Spleen (tissue), 11 donors: ENCODE data around the gene PDE4B. TPM values are rescaled to one million over a fixed set of nuclear protein-coding genes. Genes with fewer than 3 reads are reported as not detected.

Experiments
- DNase-seq: peaks from one replicate; pipeline ENCODE4 v3.0.0-alpha.2; 2020
- H3K27ac ChIP-seq, 8 donors: fragments of 200-600 bp; sonication (generic) in 7 of 8; 1 replicate in 4 of 8; 2 replicates in 4 of 8; pipeline versions ENCODE4 v1.5.0 to v1.8.0; 2016 to 2021; ENCODE audit warnings: inconsistent platforms in 4 of 8, mild to moderate bottlenecking in 4 of 8, moderate library complexity in 1 of 8
- H3K27me3 ChIP-seq, 7 donors: fragments of 200-600 bp; sonication (generic) in 6 of 7; replicated peaks in 1 of 7; 1 replicate in 4 of 7; 2 replicates in 3 of 7; pipeline versions ENCODE4 v1.5.0 to v1.8.0; 2016 to 2021; ENCODE audit warnings: inconsistent platforms in 3 of 7, mild to moderate bottlenecking in 1 of 7
- H3K36me3 ChIP-seq, 6 donors: fragments of 200-600 bp; sonication (generic) in 5 of 6; 1 replicate in 4 of 6; 2 replicates in 2 of 6; pipeline versions ENCODE4 v1.5.0 to v1.8.0; 2016 to 2021; ENCODE audit warnings: inconsistent platforms in 2 of 6
- H3K4me1 ChIP-seq, 6 donors: fragments of 200-600 bp; sonication (generic) in 5 of 6; 1 replicate in 3 of 6; 2 replicates in 3 of 6; pipeline versions ENCODE4 v1.5.0 to v1.8.0; 2016 to 2021; ENCODE audit warnings: inconsistent platforms in 3 of 6
- H3K4me3 ChIP-seq, 8 donors: fragments of 200-600 bp; sonication (generic) in 7 of 8; 1 replicate in 4 of 8; 2 replicates in 4 of 8; pipeline versions ENCODE4 v1.5.0 to v1.8.0; 2016 to 2021; ENCODE audit warnings: inconsistent platforms in 4 of 8, mild to moderate bottlenecking in 4 of 8, moderate library complexity in 2 of 8
- H3K9me3 ChIP-seq, 8 donors: fragments of 200-600 bp; sonication (generic) in 7 of 8; 1 replicate in 4 of 8; 2 replicates in 4 of 8; pipeline versions ENCODE4 v1.5.0 to v1.8.0; 2016 to 2021; ENCODE audit warnings: inconsistent platforms in 4 of 8
- CTCF ChIP-seq, 11 experiments: fragments of 200-600 bp in 7 of 11; fragments of 450-650 bp in 4 of 11; sonication (generic) in 4 of 11; IDR thresholded peaks in 8 of 11; conservative IDR thresholded peaks in 3 of 11; 1 replicate in 7 of 11; 2 replicates in 4 of 11; pipeline versions ENCODE4 v1.4.0 to v1.8.0; 2016 to 2021; ENCODE audit warnings: antibody characterized with exemption in 11 of 11, inconsistent platforms in 4 of 11, mild to moderate bottlenecking in 1 of 11
- POLR2A ChIP-seq, 3 donors: fragments of 450-650 bp; IDR thresholded peaks; one replicate each; pipeline ENCODE4 v1.5.1; 2017; ENCODE audit warnings: antibody characterized with exemption in 3 of 3, mild to moderate bottlenecking in 1 of 3
- POLR2AphosphoS5 ChIP-seq, 3 donors: sonication (generic); formaldehyde crosslinking; IDR thresholded peaks; one replicate each; pipeline ENCODE4 v1.5.1; 2017; ENCODE audit warnings: antibody characterized with exemption in 3 of 3
- WGBS, 5 donors: extraction: QIAGEN DNeasy Blood & Tissue Kit in 3 of 5; methylation state at CpG; one replicate each; pipeline versions ENCODE4 v1.1.5 to v1.1.7; 2013 to 2018; 5-methylcytosine and 5-hydroxymethylcytosine counted together
- intact Hi-C: fragments of 100-400 bp; cut with DNase I; formaldehyde crosslinking; loops from one replicate; pipeline ENCODE4 v1.15.0; 2023; ENCODE audit warnings: low total_unique reads
- polyA plus RNA-seq, 3 donors: library from polyadenylated mRNA; stranded (reverse); fragments of 200-250 nt; gene quantifications; one replicate each; pipeline ENCODE4 v1.2.1, GENCODE V29; 2013
- total RNA-seq, 7 donors: library from RNA; depleted of rRNA in 3 of 7; stranded (reverse); fragments of >200 nt in 3 of 7; fragmentation: NEBNext Ultra II Directional in 4 of 7; extraction: Animal tissue kit (Norgen Biotek cat#: 25700) in 4 of 7; gene quantifications; one replicate each; pipeline versions ENCODE4 v1.1.0 to v1.2.1, GENCODE V29; 2016 to 2021
- donor health status: healthy with polysubstance abuse.
- donor health status: DM: no; HTN: no; CAD: no; lungs with moderate emphysema.
- donor health status: DM: no; HTN: no; CAD: no.
- donor health status: Bipolar disorder and iron deficiency.
- donor health status: healthy.
- donor health status: DM: no; HTN: no; CAD: no.
- donor health status: DM: yes; HTN: yes; CAD: no.

Gene PDE4B
- total and polyA plus RNA-seq, 10 donors, result 12.6 to 88.2 (median 51.9) TPM

GRCh38 chr1:66337249-66337648 lies 544.6 kb downstream of the PDE4B start:
- DNase-seq, result peak; percentile 79
- no peaks in the 10 kb centered on the region for H3K9me3 ChIP-seq
- intact Hi-C loops, result no loop called here
- H3K4me3 ChIP-seq, result peak overlapping the region in 3 of 8 donors; percentile 66 to 72 (median 68)
- 47 to 72% (median 61%) methylated on average over 5 of the region's 5 CpGs for WGBS, 5 donors
- H3K4me1 ChIP-seq, result peaks cover 33 to 98% (median 68%) of the 10 kb centered on the region in 6 donors
- peak overlapping the region; percentile 82 to 96 (median 90) for H3K27ac ChIP-seq
- TF ChIP-seq POLR2AphosphoS5 (IDR thresholded peaks at IDR 0.05), result peak in 2 of 3 donors; percentile 18 to 84
- no peak for TF ChIP-seq POLR2A (IDR thresholded peaks at IDR 0.05)
- no peaks in the 10 kb centered on the region for H3K27me3 ChIP-seq
- H3K36me3 ChIP-seq, result peaks cover 0 to 9% (median 0%) of the 10 kb centered on the region in 6 donors

- H3K4me1 ChIP-seq, result peaks cover 42 to 98% (median 87%) of the 10 kb centered on the region in 6 donors
- no peaks in the 10 kb centered on the region for H3K27me3 ChIP-seq
- H3K4me3 ChIP-seq, result peak overlapping the region in 1 of 8 donors; percentile 40
- TF ChIP-seq POLR2A (IDR thresholded peaks at IDR 0.05) (no peak), POLR2AphosphoS5 (IDR thresholded peaks at IDR 0.05) (peak in 1 of 3 donors; percentile 65), CTCF (IDR thresholded peaks at IDR 0.05 in 8 of 11, conservative IDR thresholded peaks at IDR 0.05 in 3 of 11) (no peak)
- DNase-seq, result no peak
- H3K27ac ChIP-seq, result peak overlapping the region in 7 of 8 donors; percentile 1 to 75 (median 20)
- 8 to 21% (median 12%) methylated on average over 2 of the region's 2 CpGs for WGBS, 5 donors
- peaks cover 0 to 9% (median 0%) of the 10 kb centered on the region in 6 donors for H3K36me3 ChIP-seq
- intact Hi-C loops, result no loop called here
- H3K9me3 ChIP-seq, result no peaks in the 10 kb centered on the region
Measured at GRCh38 chr1:66339944-66340343, 547.2 kb downstream of the PDE4B start.

- intact Hi-C loops, result no loop called here
- peak in 1 of 3 donors; percentile 21 for TF ChIP-seq POLR2AphosphoS5 (IDR thresholded peaks at IDR 0.05)
- TF ChIP-seq CTCF (IDR thresholded peaks at IDR 0.05 in 8 of 11, conservative IDR thresholded peaks at IDR 0.05 in 3 of 11), result no peak
- TF ChIP-seq POLR2A (IDR thresholded peaks at IDR 0.05), result no peak
- Histone ChIP-seq H3K4me1 (peaks cover 40 to 98% (median 89%) of the 10 kb centered on the region in 6 donors), H3K27ac (peak overlapping the region in 3 of 8 donors; percentile 4 to 75 (median 17)), H3K4me3 (no peak overlapping the region), H3K9me3 (no peaks in the 10 kb centered on the region), H3K36me3 (peaks cover 0 to 9% (median 0%) of the 10 kb centered on the region in 6 donors), H3K27me3 (no peaks in the 10 kb centered on the region)
- no peak for DNase-seq
- 69 to 84% (median 79%) methylated on average over 1 of the region's 1 CpG for WGBS, 5 donors
Measured at GRCh38 chr1:66341446-66342089, 548.9 kb downstream of the PDE4B start.

GRCh38 chr1:66342707-66343106 lies 550.0 kb downstream of the PDE4B start:
- Histone ChIP-seq H3K27ac (peak overlapping the region in 7 of 8 donors; percentile 9 to 51 (median 31)), H3K27me3 (no peaks in the 10 kb centered on the region), H3K36me3 (peaks cover 0 to under 1% (median 0%) of the 10 kb centered on the region in 6 donors), H3K4me1 (peaks cover 30 to 98% (median 89%) of the 10 kb centered on the region in 6 donors), H3K9me3 (no peaks in the 10 kb centered on the region), H3K4me3 (peak overlapping the region in 1 of 8 donors; percentile 1)
- intact Hi-C loops, result no loop called here
- TF ChIP-seq CTCF (IDR thresholded peaks at IDR 0.05 in 8 of 11, conservative IDR thresholded peaks at IDR 0.05 in 3 of 11) (no peak), POLR2AphosphoS5 (IDR thresholded peaks at IDR 0.05) (peak in 1 of 3 donors; percentile 55)
- no peak for DNase-seq
- WGBS, 5 donors, result 86 to 94% (median 87%) methylated on average over 7 of the region's 7 CpGs
